ENCODE measurements around the gene RASIP1.

GRCh38 chr19:48683349-48683748 is 57.1 kb downstream of the RASIP1 start:
- TF ChIP-seq CTCF (IDR thresholded peaks at IDR 0.05): no peak
- TF ChIP-seq POLR2A (IDR thresholded peaks at IDR 0.05): no peak
